K562 (cell line): ENCODE measurements around the gene DCLK1. TPM values are rescaled to one million over a fixed set of nuclear protein-coding genes. Genes with fewer than 3 reads are reported as not detected.

Experiments used
- ATAC-seq: fragments of 200-7000 bp; cut with Tn5 transposase; 3 replicates; pipeline ENCODE4 v1.9.1; 2020; ENCODE audit warnings: moderate library complexity
- BruUV-seq: library from RNA; stranded (reverse); fragments of 400-500 nt; replicated peaks from 2 replicates; lab custom pipeline; 2021; lab: Mats Ljungman, UMichigan
- CTCF ChIA-PET: fragments of 300-600 bp; formaldehyde crosslinking; extraction: SDS; loops from one replicate; lab custom pipeline; 2021; ENCODE audit warnings: low intra/inter-chr PET ratio; lab: Yijun Ruan, JAX
- POLR2A ChIA-PET: fragments of 300-600, 350-650 bp; sonication (Branson Sonifier 250); formaldehyde crosslinking; extraction: SDS; loops from one replicate; lab custom pipeline; 2021; ENCODE audit warnings: antibody characterized with exemption, inconsistent platforms; lab: Yijun Ruan, JAX
- DNase-seq, 4 experiments: peaks; one replicate each; pipeline versions ENCODE4 v3.0.0 to v3.0.0-alpha.2; 2011 to 2018; ENCODE audit warnings: low spot score in 3 of 4, mixed read lengths in 3 of 4; ENCODE audit errors: extremely low read depth in 1 of 4
- FAIRE-seq: peaks from 2 replicates; lab custom pipeline; 2011; peaks lifted over from hg19 to GRCh38; lab: Jason Lieb, UNC
- H2AFZ ChIP-seq: 2 replicates; pipeline ENCODE4 v1.6.0; 2011; ENCODE audit warnings: low read depth, low read length, control low read depth, inconsistent platforms
- H3K27ac ChIP-seq: fragments of 200-600 bp; 3 replicates; pipeline ENCODE4 v1.8.0; 2011; ENCODE audit warnings: low read depth, mild to moderate bottlenecking, control low read depth, inconsistent platforms, low read length, moderate library complexity, mixed read lengths; ENCODE audit errors: extremely low read depth
- H3K27me3 ChIP-seq, 2 experiments: fragments of 300-600 bp in 1 of 2; 2 replicates in 1 of 2; 3 replicates in 1 of 2; pipeline versions ENCODE4 v1.6.0 to v1.8.0; 2011; ENCODE audit warnings: inconsistent platforms in 2 of 2, low read length in 2 of 2, mild to moderate bottlenecking in 1 of 2, mixed read lengths in 1 of 2, moderate library complexity in 1 of 2; ENCODE audit not compliant: control insufficient read depth in 2 of 2, insufficient read depth in 2 of 2
- H3K36me3 ChIP-seq: fragments of 300-600 bp; 3 replicates; pipeline ENCODE4 v1.8.0; 2011; ENCODE audit warnings: mild to moderate bottlenecking, low read length, inconsistent platforms; ENCODE audit not compliant: control insufficient read depth, insufficient read depth
- H3K4me1 ChIP-seq, 2 experiments: fragments of 200-600 bp in 1 of 2; replicated peaks in 1 of 2; 2 replicates in 1 of 2; 3 replicates in 1 of 2; pipeline versions ENCODE4 v1.5.1 to v1.8.0; 2011; ENCODE audit warnings: inconsistent platforms in 2 of 2, low read length in 2 of 2, mild to moderate bottlenecking in 1 of 2, mixed read lengths in 1 of 2, moderate library complexity in 1 of 2; ENCODE audit not compliant: control insufficient read depth in 2 of 2, insufficient read depth in 2 of 2
- H3K4me2 ChIP-seq: 2 replicates; pipeline ENCODE4 v1.6.1; 2011; ENCODE audit warnings: low read length, control low read depth, inconsistent platforms, mixed read lengths; ENCODE audit not compliant: insufficient read depth
- H3K4me3 ChIP-seq: fragments of 200-600 bp; sonication (generic), shearing (Covaris generic); 2 replicates; pipeline ENCODE4 v1.5.1; 2016; ENCODE audit warnings: control low read depth, inconsistent platforms
- H3K79me2 ChIP-seq: fragments of 200-600 bp; 3 replicates; pipeline ENCODE4 v1.8.0; 2011; ENCODE audit warnings: low read length, inconsistent platforms; ENCODE audit not compliant: control insufficient read depth, insufficient read depth
- H3K9ac ChIP-seq, 2 experiments: 2 replicates each; pipeline versions ENCODE4 v1.6.0 to v1.6.1; 2011; ENCODE audit warnings: low read depth in 2 of 2, low read length in 2 of 2, control low read depth in 1 of 2, inconsistent platforms in 1 of 2, mild to moderate bottlenecking in 1 of 2, mixed read lengths in 1 of 2; ENCODE audit not compliant: insufficient read depth in 1 of 2
- H3K9me1 ChIP-seq: one replicate; pipeline ENCODE4 v1.6.0; 2011; ENCODE audit warnings: inconsistent platforms, mild to moderate bottlenecking, low read length, moderate library complexity; ENCODE audit not compliant: control insufficient read depth, insufficient read depth
- H3K9me3 ChIP-seq: replicated peaks from 2 replicates; pipeline ENCODE4 v1.5.1; 2011; ENCODE audit warnings: low read depth, low read length, inconsistent platforms; ENCODE audit not compliant: control insufficient read depth, insufficient read depth
- H4K20me1 ChIP-seq: replicated peaks from 2 replicates; pipeline ENCODE4 v1.6.1; 2011; ENCODE audit warnings: low read length, inconsistent platforms, mixed read lengths; ENCODE audit not compliant: control insufficient read depth, insufficient read depth
- MAZ ChIP-seq, 2 experiments: fragments of 450-650 bp in 1 of 2; sonication (generic) in 1 of 2; formaldehyde crosslinking; IDR thresholded peaks in 1 of 2; conservative IDR thresholded peaks in 1 of 2; 2 replicates each; pipeline versions ENCODE4 v1.4.0 to v1.5.0; 2020; ENCODE audit warnings: mild to moderate bottlenecking in 1 of 2, missing genetic modification reagents in 1 of 2
- MYBL2 ChIP-seq, 2 experiments: fragments of 450-650 bp in 1 of 2; sonication (generic) in 1 of 2; formaldehyde crosslinking in 1 of 2; IDR thresholded peaks; 2 replicates each; pipeline versions ENCODE4 v1.6.1 to v1.8.1; 2017 to 2022; ENCODE audit warnings: borderline replicate concordance in 1 of 2, inconsistent platforms in 1 of 2, low read depth in 1 of 2, mild to moderate bottlenecking in 1 of 2, missing genetic modification reagents in 1 of 2, moderate library complexity in 1 of 2
- PCBP2 ChIP-seq: fragments of 200-400 bp; formaldehyde crosslinking; IDR thresholded peaks from 2 replicates; pipeline ENCODE4 v1.6.1; 2018; ENCODE audit warnings: low read length, low read depth, mild to moderate bottlenecking, moderate library complexity; ENCODE audit not compliant: poor library complexity, severe bottlenecking
- SIX5 ChIP-seq, 2 experiments: IDR thresholded peaks; 2 replicates each; pipeline ENCODE4 v1.6.1; 2011; ENCODE audit warnings: low read length in 2 of 2, borderline replicate concordance in 1 of 2, low read depth in 1 of 2, mild to moderate bottlenecking in 1 of 2, moderate library complexity in 1 of 2; ENCODE audit not compliant: insufficient read depth in 1 of 2
- TAF15 ChIP-seq: fragments of 200-400 bp; formaldehyde crosslinking; IDR thresholded peaks from 2 replicates; pipeline ENCODE4 v1.6.1; 2017; ENCODE audit warnings: mild to moderate bottlenecking, low read depth, low read length, moderate library complexity
- TFAM ChIP-seq: fragments of 250-450 bp; sonication (Bioruptor Pico); conservative IDR thresholded peaks from 2 replicates; pipeline ENCODE4 v1.5.0; 2021; ENCODE audit warnings: mild to moderate bottlenecking, moderate library complexity
- TGIF2 ChIP-seq: sonication (generic); formaldehyde crosslinking; IDR thresholded peaks from 2 replicates; pipeline ENCODE4 v1.8.1; 2022; ENCODE audit warnings: mild to moderate bottlenecking, missing genetic modification reagents, moderate library complexity
- ZNF583 ChIP-seq: fragments of 250-450 bp; sonication (Bioruptor Pico); IDR thresholded peaks from 2 replicates; pipeline ENCODE4 v1.4.0; 2020
- WGBS: fragments of 100-300 bp; shearing (Covaris generic); methylation state at CpG from one replicate; pipeline ENCODE4 v1.1.6; 2016; ENCODE audit warnings: low coverage, mixed read lengths; ENCODE audit not compliant: insufficient coverage; ENCODE audit errors: missing lambda C conversion rate; 5-methylcytosine and 5-hydroxymethylcytosine counted together
- in situ Hi-C: fragments of 300-500 bp; cut with MboI; formaldehyde crosslinking; loops from 4 replicates; pipeline ENCODE4 v1.15.0; 2018; ENCODE audit warnings: inconsistent platforms, mixed read lengths
- intact Hi-C: fragments of 100-400 bp; cut with micrococcal nuclease; formaldehyde crosslinking; loops from 2 replicates; pipeline ENCODE4 v1.14.2; 2022
- polyA plus RNA-seq, 8 experiments: library from polyadenylated mRNA; depleted of rRNA in 4 of 8; stranded (reverse) in 5 of 8; unstranded in 3 of 8; fragments of >200 nt; fragmentation: Nextera tagmentation in 2 of 8; fragmentation: Illumina TruSeq in 1 of 8; extraction: Ambion mirVana in 2 of 8; extraction: Trizol in 1 of 8; gene quantifications; 2 replicates each; pipeline versions ENCODE4 v1.2.1 to v1.2.3, GENCODE V29; 2011 to 2014; ENCODE audit warnings: inconsistent platforms in 1 of 8, missing spikeins in 1 of 8
- total RNA-seq, 7 experiments: library from RNA; depleted of rRNA in 6 of 7; stranded (reverse); fragments of >200 nt in 6 of 7; fragmentation: Illumina TruSeq in 2 of 7; extraction: Trizol in 2 of 7; gene quantifications; 2 replicates each; pipeline versions ENCODE4 v1.2.1 to v1.2.3, GENCODE V29; 2011 to 2021; ENCODE audit warnings: low replicate concordance in 1 of 7
- TF ChIP-seq, protein P1 (sequence below): IDR thresholded peaks from 2 replicates; pipeline ENCODE4 v1.6.1; 2012; ENCODE audit warnings: low read depth, low read length, improper control_type of control experiment, borderline replicate concordance
- TF ChIP-seq, protein P2 (sequence below): fragments of 450-650 bp; IDR thresholded peaks from 2 replicates; pipeline ENCODE4 v1.6.1; 2016; ENCODE audit warnings: missing biosample characterization, missing genetic modification characterization
- TF ChIP-seq, protein P3 (sequence below): fragments of 450-650 bp; IDR thresholded peaks from 2 replicates; pipeline ENCODE4 v1.6.1; 2017; ENCODE audit warnings: mild to moderate bottlenecking, moderate library complexity

Gene DCLK1
- total and polyA plus RNA-seq, 9 of the 15 experiments (the other 6 are each of a cell fraction or from before 2014, with no cell fraction given) = 0.07 TPM; not detected in 8

DNA sequence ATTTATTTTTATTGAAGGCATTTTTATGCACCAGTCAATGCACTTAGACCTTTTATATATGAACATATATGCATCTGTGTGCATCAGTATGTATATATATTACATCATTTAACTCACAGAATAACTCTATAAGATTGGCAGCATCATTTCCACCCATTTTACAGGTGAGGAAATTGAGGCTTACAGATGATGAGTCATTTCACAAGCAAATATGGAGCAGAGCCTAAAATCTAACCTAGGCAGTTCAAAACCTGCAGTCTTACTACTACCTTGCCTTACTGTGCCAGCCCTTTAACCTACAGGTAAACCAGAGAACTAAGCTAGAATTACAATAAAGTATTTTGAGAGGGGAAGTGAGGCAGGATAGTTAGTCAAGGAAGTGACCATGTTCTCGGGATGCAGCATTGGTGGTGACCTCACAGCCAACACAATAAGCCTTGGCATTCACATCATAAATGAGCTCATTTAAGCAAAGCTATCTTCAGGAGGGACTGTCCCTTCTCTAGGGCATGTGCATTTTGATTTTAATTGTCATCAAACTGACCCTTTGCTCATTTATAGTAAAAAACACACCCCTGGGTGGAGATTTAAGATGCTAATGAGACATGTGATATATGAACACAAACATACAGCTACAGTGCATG lies 274.3 kb downstream of the DCLK1 start (continued):
- TF ChIP-seq, protein P1, sequence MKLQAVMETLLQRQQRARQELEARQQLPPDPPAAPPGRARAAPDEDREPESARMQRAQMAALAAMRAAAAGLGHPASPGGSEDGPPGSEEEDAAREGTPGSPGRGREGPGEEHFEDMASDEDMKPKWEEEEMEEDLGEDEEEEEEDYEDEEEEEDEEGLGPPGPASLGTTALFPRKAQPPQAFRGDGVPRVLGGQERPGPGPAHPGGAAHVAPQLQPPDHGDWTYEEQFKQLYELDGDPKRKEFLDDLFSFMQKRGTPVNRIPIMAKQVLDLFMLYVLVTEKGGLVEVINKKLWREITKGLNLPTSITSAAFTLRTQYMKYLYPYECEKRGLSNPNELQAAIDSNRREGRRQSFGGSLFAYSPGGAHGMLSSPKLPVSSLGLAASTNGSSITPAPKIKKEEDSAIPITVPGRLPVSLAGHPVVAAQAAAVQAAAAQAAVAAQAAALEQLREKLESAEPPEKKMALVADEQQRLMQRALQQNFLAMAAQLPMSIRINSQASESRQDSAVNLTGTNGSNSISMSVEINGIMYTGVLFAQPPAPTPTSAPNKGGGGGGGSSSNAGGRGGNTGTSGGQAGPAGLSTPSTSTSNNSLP = no peak
- TF ChIP-seq ZNF583 (CRISPR knock-in tag) (no peak), TFAM (no peak), MAZ (CRISPR knock-in tag; conservative IDR thresholded peaks at IDR 0.05 in 1 of 2, IDR thresholded peaks at IDR 0.05 in 1 of 2) (no peak)

DNA sequence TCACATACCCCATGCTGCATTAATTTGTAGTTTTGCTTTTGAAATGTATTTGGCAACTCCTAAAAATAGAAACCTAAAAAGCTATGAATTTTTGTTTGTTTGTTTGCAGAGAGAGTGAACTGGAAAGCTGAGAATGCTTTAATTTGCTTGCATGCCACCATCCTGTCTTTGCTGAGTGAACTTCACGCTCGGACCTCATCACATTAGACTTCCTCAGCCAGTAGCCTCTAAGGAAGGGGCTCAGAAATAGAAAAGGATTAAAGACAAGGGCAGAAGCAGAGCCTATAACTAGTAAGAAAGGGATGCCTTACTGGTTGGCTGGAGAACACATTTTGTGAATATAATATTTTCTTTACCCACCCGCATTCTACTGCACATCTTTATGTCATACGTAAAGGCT lies 275.1 kb downstream of the DCLK1 start:
- no peaks in the 10 kb centered on the region for H3K4me1 ChIP-seq
- H3K4me2 ChIP-seq = no peak overlapping the region
- intact Hi-C loops = no loop called here
- H3K9me3 ChIP-seq = no peaks in the 10 kb centered on the region
- H4K20me1 ChIP-seq = no peaks in the 10 kb centered on the region
- 0% methylated on average over 4 of the region's 4 CpGs for WGBS
- H3K4me3 ChIP-seq = no peak overlapping the region
- no peak overlapping the region for H2AFZ ChIP-seq
- H3K27ac ChIP-seq = no peak overlapping the region
- POLR2A ChIA-PET = no interaction called here
- DNase-seq (no peak), ATAC-seq (no peak), FAIRE-seq (no peak)
- H3K9ac ChIP-seq = no peak overlapping the region
- BruUV-seq = no TSS peak
- H3K36me3 ChIP-seq = no peaks in the 10 kb centered on the region
- H3K79me2 ChIP-seq = no peaks in the 10 kb centered on the region
- in situ Hi-C loops = no loop called here
- H3K9me1 ChIP-seq = no peaks in the 10 kb centered on the region
- no peaks in the 10 kb centered on the region for H3K27me3 ChIP-seq
- CTCF ChIA-PET = no interaction called here
- TF ChIP-seq TGIF2 = no peak
- TF ChIP-seq SIX5 (IDR thresholded peaks at IDR 0.05; ENCODE audit: borderline replicate concordance in 1 of 2, insufficient read depth in 1 of 2, low read depth in 1 of 2, low read length in 2 of 2) = no peak
- TF ChIP-seq, protein P2, sequence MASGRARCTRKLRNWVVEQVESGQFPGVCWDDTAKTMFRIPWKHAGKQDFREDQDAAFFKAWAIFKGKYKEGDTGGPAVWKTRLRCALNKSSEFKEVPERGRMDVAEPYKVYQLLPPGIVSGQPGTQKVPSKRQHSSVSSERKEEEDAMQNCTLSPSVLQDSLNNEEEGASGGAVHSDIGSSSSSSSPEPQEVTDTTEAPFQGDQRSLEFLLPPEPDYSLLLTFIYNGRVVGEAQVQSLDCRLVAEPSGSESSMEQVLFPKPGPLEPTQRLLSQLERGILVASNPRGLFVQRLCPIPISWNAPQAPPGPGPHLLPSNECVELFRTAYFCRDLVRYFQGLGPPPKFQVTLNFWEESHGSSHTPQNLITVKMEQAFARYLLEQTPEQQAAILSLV (tag) = no peak
- no peak for TF ChIP-seq PCBP2
- no peak for TF ChIP-seq TAF15
- TF ChIP-seq, protein P3, sequence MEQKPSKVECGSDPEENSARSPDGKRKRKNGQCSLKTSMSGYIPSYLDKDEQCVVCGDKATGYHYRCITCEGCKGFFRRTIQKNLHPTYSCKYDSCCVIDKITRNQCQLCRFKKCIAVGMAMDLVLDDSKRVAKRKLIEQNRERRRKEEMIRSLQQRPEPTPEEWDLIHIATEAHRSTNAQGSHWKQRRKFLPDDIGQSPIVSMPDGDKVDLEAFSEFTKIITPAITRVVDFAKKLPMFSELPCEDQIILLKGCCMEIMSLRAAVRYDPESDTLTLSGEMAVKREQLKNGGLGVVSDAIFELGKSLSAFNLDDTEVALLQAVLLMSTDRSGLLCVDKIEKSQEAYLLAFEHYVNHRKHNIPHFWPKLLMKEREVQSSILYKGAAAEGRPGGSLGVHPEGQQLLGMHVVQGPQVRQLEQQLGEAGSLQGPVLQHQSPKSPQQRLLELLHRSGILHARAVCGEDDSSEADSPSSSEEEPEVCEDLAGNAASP = no peak
- TF ChIP-seq MYBL2 (IDR thresholded peaks at IDR 0.05; ENCODE audit: low read depth) = no peak
- TF ChIP-seq MYBL2 (CRISPR knock-in tag; IDR thresholded peaks at IDR 0.05; ENCODE audit: borderline replicate concordance) = no peak
